Caco-2 (cell line): ENCODE results near the gene UNC5A. TPM values are rescaled to one million over a fixed set of nuclear protein-coding genes. Genes with fewer than 3 reads are reported as not detected.

Experiments used
- BruUV-seq: library from RNA; stranded (reverse); fragments of 400-500 nt; replicated peaks from 2 replicates; lab custom pipeline; 2021; lab: Mats Ljungman, UMichigan
- CTCF ChIA-PET: fragments of 300-600 bp; sonication (Branson Sonifier 250); formaldehyde crosslinking; loops from one replicate; lab custom pipeline; 2022; ENCODE audit warnings: antibody characterized with exemption; lab: Charles Lee
- POLR2A ChIA-PET: fragments of 300-600 bp; sonication (Branson Sonifier 250); formaldehyde crosslinking; loops from one replicate; lab custom pipeline; 2022; ENCODE audit warnings: antibody characterized with exemption; lab: Charles Lee
- DNase-seq, 2 experiments: peaks; one replicate each; pipeline versions ENCODE4 v3.0.0 to v3.0.0-alpha.2; 2020 to 2022
- H3K27me3 ChIP-seq: replicated peaks from 2 replicates; pipeline ENCODE4 v1.6.0; 2011; ENCODE audit warnings: low read length; ENCODE audit not compliant: control insufficient read depth, insufficient read depth
- H3K36me3 ChIP-seq: 2 replicates; pipeline ENCODE4 v1.5.1; 2011; ENCODE audit warnings: low read length; ENCODE audit not compliant: control insufficient read depth, insufficient read depth
- H3K4me1 ChIP-seq: fragments of 250-450 bp; sonication (Bioruptor Pico); 2 replicates; pipeline ENCODE4 v1.5.1; 2020; ENCODE audit warnings: mild to moderate bottlenecking
- H3K4me3 ChIP-seq: 2 replicates; pipeline ENCODE4 v1.5.1; 2011; ENCODE audit warnings: low read depth, mild to moderate bottlenecking, control low read depth, low read length
- H3K9me3 ChIP-seq: fragments of 250-450 bp; sonication (Bioruptor Pico); 2 replicates; pipeline ENCODE4 v1.5.1; 2020; ENCODE audit warnings: mild to moderate bottlenecking, moderate library complexity
- H3K27ac Mint-ChIP-seq: one replicate; pipeline ENCODE4 v1.8.0; 2022; ENCODE audit warnings: mixed read lengths; ENCODE audit not compliant: unreplicated experiment
- H3K27me3 Mint-ChIP-seq: one replicate; pipeline ENCODE4 v1.8.0; 2022; ENCODE audit warnings: mixed read lengths; ENCODE audit not compliant: insufficient read depth, unreplicated experiment
- H3K36me3 Mint-ChIP-seq: one replicate; pipeline ENCODE4 v1.8.0; 2022; ENCODE audit warnings: mild to moderate bottlenecking, mixed read lengths; ENCODE audit not compliant: insufficient read depth, unreplicated experiment
- H3K4me1 Mint-ChIP-seq: one replicate; pipeline ENCODE4 v1.8.0; 2022; ENCODE audit warnings: low read depth, mixed read lengths; ENCODE audit not compliant: unreplicated experiment
- H3K4me3 Mint-ChIP-seq: one replicate; pipeline ENCODE4 v1.8.0; 2022; ENCODE audit warnings: mild to moderate bottlenecking, moderate library complexity, mixed read lengths; ENCODE audit not compliant: unreplicated experiment
- H3K9me3 Mint-ChIP-seq: one replicate; pipeline ENCODE4 v1.8.0; 2022; ENCODE audit warnings: mixed read lengths; ENCODE audit not compliant: unreplicated experiment
- CTCF ChIP-seq, 2 experiments: fragments of 200-600 bp in 1 of 2; IDR thresholded peaks; 1 replicate in 1 of 2; 2 replicates in 1 of 2; pipeline versions ENCODE4 v1.5.1 to v1.8.0; 2011 to 2022; ENCODE audit warnings: antibody characterized with exemption in 1 of 2, control low read depth in 1 of 2, inconsistent platforms in 1 of 2, low read depth in 1 of 2, low read length in 1 of 2, mild to moderate bottlenecking in 1 of 2, moderate library complexity in 1 of 2; ENCODE audit not compliant: insufficient read depth in 1 of 2, severe bottlenecking in 1 of 2, unreplicated experiment in 1 of 2
- intact Hi-C: fragments of 100-400 bp; cut with micrococcal nuclease; formaldehyde crosslinking; loops from one replicate; pipeline ENCODE4 v1.10.0; 2022; ENCODE audit not compliant: unreplicated experiment
- total RNA-seq: library from RNA; stranded (reverse); gene quantifications from 2 replicates; pipeline ENCODE4 v1.2.3, GENCODE V29; 2022

UNC5A gene
- total RNA-seq, 1 experiment from 2014 or later = not detected

GRCh38 chr5:176824604-176825003 is 14.2 kb downstream of the UNC5A start:
- CTCF ChIA-PET = no interaction called here
- H3K27ac Mint-ChIP-seq = no peak overlapping the region
- TF ChIP-seq CTCF (IDR thresholded peaks at IDR 0.05; ENCODE audit: insufficient read depth in 1 of 2, low read depth in 1 of 2, low read length in 1 of 2, severe bottlenecking in 1 of 2, unreplicated experiment in 1 of 2) = no peak
- DNase-seq = no peak
- no peaks in the 10 kb centered on the region for H3K36me3 Mint-ChIP-seq
- H3K9me3 Mint-ChIP-seq = no peaks in the 10 kb centered on the region
- Histone ChIP-seq H3K4me3 (no peak overlapping the region), H3K36me3 (no peaks in the 10 kb centered on the region), H3K4me1 (peaks cover 16% of the 10 kb centered on the region; the same call in 1 of the 2 replicates), H3K9me3 (no peaks in the 10 kb centered on the region), H3K27me3 (no peaks in the 10 kb centered on the region)
- peaks cover 7% of the 10 kb centered on the region for H3K4me1 Mint-ChIP-seq
- BruUV-seq = no TSS peak
- POLR2A ChIA-PET = no interaction called here
- H3K27me3 Mint-ChIP-seq = peaks cover 5% of the 10 kb centered on the region
- intact Hi-C loops = no loop called here
- H3K4me3 Mint-ChIP-seq = no peak overlapping the region

GRCh38 chr5:176825234-176825633 is 14.9 kb downstream of the UNC5A start:
- DNase-seq = no peak
- no TSS peak for BruUV-seq
- peaks cover 7% of the 10 kb centered on the region for H3K4me1 Mint-ChIP-seq
- H3K4me3 Mint-ChIP-seq = no peak overlapping the region
- peaks cover 5% of the 10 kb centered on the region for H3K27me3 Mint-ChIP-seq
- intact Hi-C loops = no loop called here
- POLR2A ChIA-PET = no interaction called here
- H3K36me3 Mint-ChIP-seq = no peaks in the 10 kb centered on the region
- H3K9me3 Mint-ChIP-seq = no peaks in the 10 kb centered on the region
- TF ChIP-seq CTCF (IDR thresholded peaks at IDR 0.05; ENCODE audit: insufficient read depth in 1 of 2, low read depth in 1 of 2, low read length in 1 of 2, severe bottlenecking in 1 of 2, unreplicated experiment in 1 of 2) = no peak
- Histone ChIP-seq H3K27me3 (no peaks in the 10 kb centered on the region), H3K4me3 (no peak overlapping the region), H3K4me1 (peaks cover 16% of the 10 kb centered on the region; the same call in 1 of the 2 replicates), H3K9me3 (no peaks in the 10 kb centered on the region), H3K36me3 (no peaks in the 10 kb centered on the region)
- CTCF ChIA-PET = no interaction called here
- H3K27ac Mint-ChIP-seq = no peak overlapping the region

- H3K27me3 Mint-ChIP-seq = peaks cover 5% of the 10 kb centered on the region
- Histone ChIP-seq H3K36me3 (no peaks in the 10 kb centered on the region), H3K4me1 (peaks cover 16% of the 10 kb centered on the region; the same call in 1 of the 2 replicates), H3K9me3 (no peaks in the 10 kb centered on the region), H3K27me3 (no peaks in the 10 kb centered on the region), H3K4me3 (no peak overlapping the region)
- POLR2A ChIA-PET = no interaction called here
- no peak for DNase-seq
- intact Hi-C loops = no loop called here
- no peak for TF ChIP-seq CTCF (IDR thresholded peaks at IDR 0.05; ENCODE audit: insufficient read depth in 1 of 2, low read depth in 1 of 2, low read length in 1 of 2, severe bottlenecking in 1 of 2, unreplicated experiment in 1 of 2)
- CTCF ChIA-PET = interaction anchor here (0.7 kb wide), 1 partner anchor 235 kb away, joined by 3 read pairs; no protein-coding TSS in a partner anchor
- BruUV-seq = no TSS peak
- H3K36me3 Mint-ChIP-seq = no peaks in the 10 kb centered on the region
- peaks cover 7% of the 10 kb centered on the region for H3K4me1 Mint-ChIP-seq
- H3K4me3 Mint-ChIP-seq = no peak overlapping the region
- no peak overlapping the region for H3K27ac Mint-ChIP-seq
- H3K9me3 Mint-ChIP-seq = no peaks in the 10 kb centered on the region
Observed at GRCh38 chr5:176825957-176826356, 15.6 kb downstream of the UNC5A start.
